Suprapubic skin (tissue), 3 donors: ENCODE data around the gene DDIT3.

ENCODE experiments used
- POLR2A ChIP-seq, 2 donors: fragments of 450-650 bp; IDR thresholded peaks; one replicate each; pipeline ENCODE4 v1.6.1; 2017; ENCODE audit warnings: antibody characterized with exemption in 2 of 2, mild to moderate bottlenecking in 2 of 2, moderate library complexity in 2 of 2
- TF ChIP-seq, protein P1 (sequence below), 2 donors: fragments of 200-600 bp in 1 of 2; fragments of 450-650 bp in 1 of 2; sonication (generic) in 1 of 2; IDR thresholded peaks; one replicate each; pipeline ENCODE4 v1.5.1; 2016 to 2019; ENCODE audit warnings: antibody characterized with exemption in 2 of 2, mild to moderate bottlenecking in 1 of 2, moderate library complexity in 1 of 2

DNA sequence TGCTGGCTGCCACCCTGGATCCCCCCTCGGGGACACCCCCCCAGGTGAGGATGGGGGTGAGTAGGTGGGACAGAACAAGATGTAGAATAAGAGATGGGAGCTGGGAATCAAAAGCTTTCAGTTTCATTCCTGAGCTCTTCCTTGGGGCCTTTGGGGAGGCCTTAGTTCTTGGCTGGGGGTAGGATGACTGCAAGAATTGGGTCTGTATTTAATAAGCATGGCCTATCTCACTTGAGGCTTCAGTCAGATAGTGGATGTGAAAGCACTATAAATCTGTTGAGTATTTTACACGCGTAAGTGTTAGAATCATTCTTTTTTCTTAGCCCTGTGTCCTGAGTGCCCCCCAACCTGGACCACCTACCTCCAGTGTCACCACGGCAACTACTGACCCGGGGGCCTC lies 6.9 kb upstream of the DDIT3 start:
- TF ChIP-seq, protein P1, sequence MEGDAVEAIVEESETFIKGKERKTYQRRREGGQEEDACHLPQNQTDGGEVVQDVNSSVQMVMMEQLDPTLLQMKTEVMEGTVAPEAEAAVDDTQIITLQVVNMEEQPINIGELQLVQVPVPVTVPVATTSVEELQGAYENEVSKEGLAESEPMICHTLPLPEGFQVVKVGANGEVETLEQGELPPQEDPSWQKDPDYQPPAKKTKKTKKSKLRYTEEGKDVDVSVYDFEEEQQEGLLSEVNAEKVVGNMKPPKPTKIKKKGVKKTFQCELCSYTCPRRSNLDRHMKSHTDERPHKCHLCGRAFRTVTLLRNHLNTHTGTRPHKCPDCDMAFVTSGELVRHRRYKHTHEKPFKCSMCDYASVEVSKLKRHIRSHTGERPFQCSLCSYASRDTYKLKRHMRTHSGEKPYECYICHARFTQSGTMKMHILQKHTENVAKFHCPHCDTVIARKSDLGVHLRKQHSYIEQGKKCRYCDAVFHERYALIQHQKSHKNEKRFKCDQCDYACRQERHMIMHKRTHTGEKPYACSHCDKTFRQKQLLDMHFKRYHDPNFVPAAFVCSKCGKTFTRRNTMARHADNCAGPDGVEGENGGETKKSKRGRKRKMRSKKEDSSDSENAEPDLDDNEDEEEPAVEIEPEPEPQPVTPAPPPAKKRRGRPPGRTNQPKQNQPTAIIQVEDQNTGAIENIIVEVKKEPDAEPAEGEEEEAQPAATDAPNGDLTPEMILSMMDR (IDR thresholded peaks at IDR 0.05): no peak
- no peak for TF ChIP-seq POLR2A (IDR thresholded peaks at IDR 0.05)
